Fibroblast of lung (primary cell): ENCODE measurements around the gene POLN.

Experiments used
- EZH2 ChIP-seq: IDR thresholded peaks from 2 replicates; pipeline ENCODE4 v1.5.1; 2012; ENCODE audit warnings: low read length, control low read depth, mild to moderate bottlenecking; ENCODE audit errors: missing control alignments
- TF ChIP-seq, protein P1 (sequence below), 2 donors: IDR thresholded peaks in 1 of 2; conservative IDR thresholded peaks in 1 of 2; 1 replicate in 1 of 2; 2 replicates in 1 of 2; pipeline ENCODE4 v1.5.1; 2011 to 2012; ENCODE audit warnings: low read length in 2 of 2, control low read depth in 1 of 2, inconsistent platforms in 1 of 2, low read depth in 1 of 2, mild to moderate bottlenecking in 1 of 2

- TF ChIP-seq, protein P1, sequence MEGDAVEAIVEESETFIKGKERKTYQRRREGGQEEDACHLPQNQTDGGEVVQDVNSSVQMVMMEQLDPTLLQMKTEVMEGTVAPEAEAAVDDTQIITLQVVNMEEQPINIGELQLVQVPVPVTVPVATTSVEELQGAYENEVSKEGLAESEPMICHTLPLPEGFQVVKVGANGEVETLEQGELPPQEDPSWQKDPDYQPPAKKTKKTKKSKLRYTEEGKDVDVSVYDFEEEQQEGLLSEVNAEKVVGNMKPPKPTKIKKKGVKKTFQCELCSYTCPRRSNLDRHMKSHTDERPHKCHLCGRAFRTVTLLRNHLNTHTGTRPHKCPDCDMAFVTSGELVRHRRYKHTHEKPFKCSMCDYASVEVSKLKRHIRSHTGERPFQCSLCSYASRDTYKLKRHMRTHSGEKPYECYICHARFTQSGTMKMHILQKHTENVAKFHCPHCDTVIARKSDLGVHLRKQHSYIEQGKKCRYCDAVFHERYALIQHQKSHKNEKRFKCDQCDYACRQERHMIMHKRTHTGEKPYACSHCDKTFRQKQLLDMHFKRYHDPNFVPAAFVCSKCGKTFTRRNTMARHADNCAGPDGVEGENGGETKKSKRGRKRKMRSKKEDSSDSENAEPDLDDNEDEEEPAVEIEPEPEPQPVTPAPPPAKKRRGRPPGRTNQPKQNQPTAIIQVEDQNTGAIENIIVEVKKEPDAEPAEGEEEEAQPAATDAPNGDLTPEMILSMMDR (conservative IDR thresholded peaks at IDR 0.05 in 1 of 2, IDR thresholded peaks at IDR 0.05 in 1 of 2; ENCODE audit: low read depth in 1 of 2, low read length in 2 of 2) = no peak
- TF ChIP-seq EZH2 = no peak
Observed at GRCh38 chr4:2141022-2141761, 100.7 kb downstream of the POLN start.
